Osteocyte (in vitro differentiated cells): ENCODE measurements around the gene CPB2. TPM values are rescaled to one million over a fixed set of nuclear protein-coding genes. Genes with fewer than 3 reads are reported as not detected.

Source experiments
- DNase-seq: peaks from one replicate; pipeline ENCODE4 v3.0.0; 2021; ENCODE audit warnings: mixed read lengths; ENCODE audit not compliant: unreplicated experiment; ENCODE audit errors: extremely low spot score
- H3K27ac Mint-ChIP-seq: one replicate; pipeline ENCODE4 v1.8.0; 2021; ENCODE audit warnings: mild to moderate bottlenecking, mixed read lengths; ENCODE audit not compliant: unreplicated experiment
- H3K27me3 Mint-ChIP-seq: one replicate; pipeline ENCODE4 v1.8.0; 2021; ENCODE audit warnings: mixed read lengths; ENCODE audit not compliant: unreplicated experiment
- H3K36me3 Mint-ChIP-seq: one replicate; pipeline ENCODE4 v1.8.0; 2021; ENCODE audit warnings: mixed read lengths; ENCODE audit not compliant: unreplicated experiment
- H3K4me1 Mint-ChIP-seq: one replicate; pipeline ENCODE4 v1.8.0; 2021; ENCODE audit warnings: mixed read lengths; ENCODE audit not compliant: unreplicated experiment
- H3K4me3 Mint-ChIP-seq: one replicate; pipeline ENCODE4 v1.8.0; 2021; ENCODE audit warnings: mild to moderate bottlenecking, moderate library complexity, mixed read lengths; ENCODE audit not compliant: unreplicated experiment
- H3K9me3 Mint-ChIP-seq: one replicate; pipeline ENCODE4 v1.8.0; 2021; ENCODE audit warnings: mixed read lengths; ENCODE audit not compliant: unreplicated experiment
- total RNA-seq: library from RNA; stranded (reverse); gene quantifications from 2 replicates; pipeline ENCODE4 v1.2.1, GENCODE V29; 2021
- TF ChIP-seq, protein P1 (sequence below): fragments of 200-600 bp; sonication (generic); IDR thresholded peaks from 2 replicates; pipeline ENCODE4 v1.5.0; 2021; ENCODE audit warnings: antibody characterized with exemption, mild to moderate bottlenecking, moderate library complexity

CPB2 gene
- total RNA-seq, 1 donor from 2014 or later = not detected

DNA sequence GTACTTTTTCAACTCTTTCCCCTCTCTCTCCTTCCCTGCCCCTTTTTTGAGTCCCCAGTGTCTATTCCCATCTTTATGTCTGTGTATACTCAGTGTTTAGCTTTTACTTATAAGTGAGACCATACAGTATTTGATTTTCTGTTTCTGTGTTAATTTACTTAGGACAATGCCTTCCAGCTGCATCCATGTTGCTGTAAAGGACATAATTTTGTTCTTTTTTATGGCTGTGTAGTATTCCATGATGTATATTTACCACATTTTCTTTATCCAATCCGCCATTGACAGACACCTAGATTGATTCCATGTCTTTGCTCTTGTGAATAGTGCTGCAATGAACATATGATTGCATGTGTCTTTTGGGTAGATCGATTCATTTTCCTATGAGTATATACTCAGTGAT is 41.5 kb downstream of the CPB2 start:
- H3K36me3 Mint-ChIP-seq = no peaks in the 10 kb centered on the region
- no peak overlapping the region for H3K4me3 Mint-ChIP-seq
- H3K27me3 Mint-ChIP-seq = peaks cover 4% of the 10 kb centered on the region
- TF ChIP-seq, protein P1, sequence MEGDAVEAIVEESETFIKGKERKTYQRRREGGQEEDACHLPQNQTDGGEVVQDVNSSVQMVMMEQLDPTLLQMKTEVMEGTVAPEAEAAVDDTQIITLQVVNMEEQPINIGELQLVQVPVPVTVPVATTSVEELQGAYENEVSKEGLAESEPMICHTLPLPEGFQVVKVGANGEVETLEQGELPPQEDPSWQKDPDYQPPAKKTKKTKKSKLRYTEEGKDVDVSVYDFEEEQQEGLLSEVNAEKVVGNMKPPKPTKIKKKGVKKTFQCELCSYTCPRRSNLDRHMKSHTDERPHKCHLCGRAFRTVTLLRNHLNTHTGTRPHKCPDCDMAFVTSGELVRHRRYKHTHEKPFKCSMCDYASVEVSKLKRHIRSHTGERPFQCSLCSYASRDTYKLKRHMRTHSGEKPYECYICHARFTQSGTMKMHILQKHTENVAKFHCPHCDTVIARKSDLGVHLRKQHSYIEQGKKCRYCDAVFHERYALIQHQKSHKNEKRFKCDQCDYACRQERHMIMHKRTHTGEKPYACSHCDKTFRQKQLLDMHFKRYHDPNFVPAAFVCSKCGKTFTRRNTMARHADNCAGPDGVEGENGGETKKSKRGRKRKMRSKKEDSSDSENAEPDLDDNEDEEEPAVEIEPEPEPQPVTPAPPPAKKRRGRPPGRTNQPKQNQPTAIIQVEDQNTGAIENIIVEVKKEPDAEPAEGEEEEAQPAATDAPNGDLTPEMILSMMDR = no peak
- peaks cover 3% of the 10 kb centered on the region for H3K9me3 Mint-ChIP-seq
- peaks cover 9% of the 10 kb centered on the region for H3K4me1 Mint-ChIP-seq
- no peak overlapping the region for H3K27ac Mint-ChIP-seq
- DNase-seq = no peak

DNA sequence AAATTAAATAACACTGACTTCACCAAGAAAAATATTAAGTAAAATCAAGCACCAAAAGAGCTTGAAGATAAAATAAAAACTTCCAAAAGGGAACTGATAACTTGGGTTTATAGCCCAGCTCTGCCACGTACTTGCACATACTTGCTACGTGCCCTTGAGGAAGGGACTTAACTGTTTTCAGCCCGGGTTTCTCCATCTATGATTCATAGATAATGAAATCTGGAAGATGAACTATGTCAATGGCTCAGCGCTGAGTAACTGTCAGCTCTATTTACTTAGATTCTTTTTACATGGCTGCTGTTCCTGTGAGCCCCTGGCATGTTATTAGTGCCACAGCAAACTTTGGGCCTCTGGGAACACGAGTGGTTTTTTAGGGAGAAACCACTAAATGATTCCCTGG is 42.6 kb downstream of the CPB2 start:
- TF ChIP-seq, protein P1 = no peak
- no peak overlapping the region for H3K27ac Mint-ChIP-seq
- DNase-seq = no peak
- peaks cover 3% of the 10 kb centered on the region for H3K9me3 Mint-ChIP-seq
- peaks cover 9% of the 10 kb centered on the region for H3K4me1 Mint-ChIP-seq
- H3K4me3 Mint-ChIP-seq = no peak overlapping the region
- peaks cover 3% of the 10 kb centered on the region for H3K27me3 Mint-ChIP-seq
- no peaks in the 10 kb centered on the region for H3K36me3 Mint-ChIP-seq

DNA sequence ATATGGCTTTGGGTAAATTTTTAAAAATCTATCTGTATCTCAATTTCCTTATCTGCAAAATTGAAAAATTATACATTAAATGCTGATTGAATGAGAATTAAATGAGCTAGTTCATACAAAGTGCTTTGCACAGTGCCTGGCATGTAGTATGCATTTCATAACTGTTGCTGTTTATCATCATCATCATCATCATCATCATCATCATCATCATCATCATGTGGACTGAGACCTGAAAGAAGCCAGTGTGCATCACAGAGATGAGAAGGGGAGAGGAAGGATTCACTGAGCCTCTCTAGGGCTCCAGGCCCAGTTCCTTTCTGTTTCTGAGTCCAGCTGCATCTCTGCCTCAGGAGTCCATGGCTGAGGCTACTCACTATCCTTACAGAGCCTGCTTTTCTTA is 45.4 kb downstream of the CPB2 start:
- Mint-ChIP-seq H3K4me3 (no peak overlapping the region), H3K4me1 (peaks cover 9% of the 10 kb centered on the region)
- TF ChIP-seq, protein P1 = no peak

DNA sequence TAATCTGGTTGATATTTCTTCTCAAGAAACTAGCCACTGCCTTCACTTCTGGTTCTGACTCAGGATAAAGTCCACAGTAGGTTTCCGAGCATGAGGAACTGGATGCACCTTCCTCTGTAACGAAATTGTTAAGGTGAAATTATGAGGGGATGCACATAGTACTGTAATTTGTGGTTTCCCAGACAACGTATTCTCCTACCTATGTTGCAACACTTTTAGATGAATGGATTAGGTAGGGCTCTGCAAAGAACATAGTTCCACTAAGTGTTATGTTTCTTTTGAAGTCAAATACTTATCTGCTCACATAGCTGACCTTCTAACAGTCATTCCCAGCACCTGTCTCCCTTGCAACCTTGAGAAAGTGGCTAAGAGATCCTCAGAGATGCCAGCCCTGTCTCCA is 46.6 kb downstream of the CPB2 start:
- peaks cover 1% of the 10 kb centered on the region for H3K9me3 Mint-ChIP-seq
- peaks cover 12% of the 10 kb centered on the region for H3K27me3 Mint-ChIP-seq
- TF ChIP-seq, protein P1 = no peak
- no peak overlapping the region for H3K27ac Mint-ChIP-seq
- no peak overlapping the region for H3K4me3 Mint-ChIP-seq
- peaks cover 14% of the 10 kb centered on the region for H3K4me1 Mint-ChIP-seq
- no peaks in the 10 kb centered on the region for H3K36me3 Mint-ChIP-seq
- no peak for DNase-seq

More for the DNA sequence above, 45.4 kb downstream of the CPB2 start:
- DNase-seq = no peak
- Mint-ChIP-seq H3K27me3 (peaks cover 9% of the 10 kb centered on the region), H3K27ac (no peak overlapping the region), H3K9me3 (peaks cover 3% of the 10 kb centered on the region), H3K36me3 (no peaks in the 10 kb centered on the region)

DNA sequence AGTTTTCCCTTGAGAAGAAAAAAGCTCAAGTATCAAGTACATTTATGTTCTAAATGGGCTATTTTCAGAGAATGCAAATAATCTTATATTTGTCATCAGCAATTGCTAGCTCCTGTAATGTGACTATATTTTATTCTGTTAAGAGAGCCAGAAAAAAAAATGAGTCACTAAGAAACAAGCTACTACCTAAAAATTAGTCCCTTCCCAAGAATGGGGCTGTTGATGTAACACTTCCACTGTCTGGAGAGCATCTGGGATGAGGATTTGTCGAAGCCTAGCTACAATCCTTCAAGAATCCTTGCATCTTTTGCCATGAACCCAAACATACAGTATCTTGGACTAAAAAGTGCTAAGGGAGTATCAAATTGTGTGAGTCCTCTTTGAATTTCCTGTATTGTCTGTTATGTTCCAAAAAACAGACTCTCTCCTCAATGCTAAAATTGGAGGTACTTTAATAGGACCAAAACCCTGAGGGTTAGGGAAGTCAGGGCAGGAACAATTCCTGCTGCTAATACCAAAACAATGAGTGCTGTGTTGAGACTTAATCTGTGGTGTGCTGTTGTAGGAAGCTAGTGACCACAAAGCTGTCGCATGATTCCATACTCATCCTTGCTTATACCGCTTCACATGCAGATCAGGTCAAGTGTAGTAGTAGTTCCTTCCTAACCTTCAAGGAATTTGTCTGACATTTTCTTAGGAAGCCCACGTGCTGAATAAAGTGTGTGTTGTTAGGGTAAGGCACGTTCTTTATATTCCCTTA is 47.4 kb downstream of the CPB2 start:
- TF ChIP-seq, protein P1 = no peak
- H3K36me3 Mint-ChIP-seq = no peaks in the 10 kb centered on the region
- DNase-seq = no peak
- peaks cover 12% of the 10 kb centered on the region for H3K27me3 Mint-ChIP-seq
- H3K4me1 Mint-ChIP-seq = peaks cover 18% of the 10 kb centered on the region
- no peak overlapping the region for H3K27ac Mint-ChIP-seq
- no peaks in the 10 kb centered on the region for H3K9me3 Mint-ChIP-seq
- H3K4me3 Mint-ChIP-seq = no peak overlapping the region
